OCI-M1 (cell line): ENCODE results near the gene AMT.
"Not testable (repeated sequence)": the region's sequence is repeated elsewhere in the genome, so short reads cannot be mapped to it uniquely, and the experiment has no call there.

Source experiments
- DNase-seq: peaks from one replicate; lab custom pipeline; 2025; lab: John Stamatoyannopoulos, UW

The AMT gene

GRCh38 chr3:49424816-49425215 is 2.5 kb upstream of the AMT start:
- DNase-seq, result no peak

- no peak for DNase-seq
Observed at GRCh38 chr3:49421890-49422378, 339 bp downstream of the AMT start.

- no peak for DNase-seq
Observed at GRCh38 chr3:49417516-49418120, 4.7 kb downstream of the AMT start.

- DNase-seq, result no peak
Observed at GRCh38 chr3:49416867-49417266, 5.4 kb downstream of the AMT start.

GRCh38 chr3:49415931-49416601 is 6.2 kb downstream of the AMT start:
- DNase-seq, result peak; percentile 2

- DNase-seq, result no peak
Observed at GRCh38 chr3:49414753-49415152, 7.5 kb downstream of the AMT start.

GRCh38 chr3:49413338-49413734 is 8.9 kb downstream of the AMT start:
- no peak for DNase-seq

GRCh38 chr3:49412632-49413337 is 9.5 kb downstream of the AMT start:
- no peak for DNase-seq

- DNase-seq, result peak; percentile 94
Observed at GRCh38 chr3:49411968-49412631, 10.2 kb downstream of the AMT start, which contains the start of the genes RHOA and TCTA. RHOA (minus strand) TSS chr3:49411976; CDS start chr3:49375589, 36,387 bp downstream. TCTA (plus strand) TSS chr3:49412423; CDS start chr3:49412427, 4 bp downstream.

- peak; percentile 17 for DNase-seq
Observed at GRCh38 chr3:49411535-49411967, 10.7 kb downstream of the AMT start.

- no peak for DNase-seq
Observed at GRCh38 chr3:49410846-49411534, 11.3 kb downstream of the AMT start.

GRCh38 chr3:49410066-49410845 is 12.0 kb downstream of the AMT start:
- DNase-seq, result no peak

- DNase-seq, result no peak
Observed at GRCh38 chr3:49406571-49407565, 15.4 kb downstream of the AMT start.

- not testable (repeated sequence) for DNase-seq
Observed at GRCh38 chr3:49405570-49405969, 16.7 kb downstream of the AMT start.

GRCh38 chr3:49403891-49404290 is 18.4 kb downstream of the AMT start:
- no peak for DNase-seq

GRCh38 chr3:49401766-49402165 is 20.5 kb downstream of the AMT start:
- no peak for DNase-seq

- DNase-seq, result no peak
Observed at GRCh38 chr3:49399461-49399860, 22.8 kb downstream of the AMT start.

GRCh38 chr3:49397470-49397869 is 24.8 kb downstream of the AMT start:
- peak; percentile 58 for DNase-seq

GRCh38 chr3:49391310-49391709 is 31.0 kb downstream of the AMT start:
- not testable (repeated sequence) for DNase-seq

- no peak for DNase-seq
Observed at GRCh38 chr3:49389297-49389696, 33.0 kb downstream of the AMT start.
